Measurements from ENCODE around the gene DNPEP.

The DNPEP gene

GRCh38 chr2:219385958-219386520 lies 1.7 kb downstream of the DNPEP start:
- TF ChIP-seq CTCF (IDR thresholded peaks at IDR 0.05; ENCODE audit: low read depth, low read length, missing control alignments): no peak
- Histone ChIP-seq H3K36me3 (replicated peaks) (peaks cover 41% of the 10 kb centered on the region), H3K27me3 (replicated peaks) (no peaks in the 10 kb centered on the region), H3K27ac (no peak overlapping the region), H3K4me3 (ENCODE audit: low read depth, low read length) (no peak overlapping the region)
- in situ Hi-C loops (cut with HindIII; ENCODE audit: low pct_ligation_motif_present, low sequenced_read_pairs): no loop called here
- no peak for DNase-seq

- TF ChIP-seq CTCF (IDR thresholded peaks at IDR 0.05; ENCODE audit: low read depth, low read length, missing control alignments): no peak
- in situ Hi-C loops (cut with HindIII; ENCODE audit: low pct_ligation_motif_present, low sequenced_read_pairs): no loop called here
- peaks cover 41% of the 10 kb centered on the region for H3K36me3 ChIP-seq (replicated peaks)
These were observed 2.9 kb downstream of the DNPEP start for GRCh38 chr2:219384859-219385258.

GRCh38 chr2:219384083-219384713 lies 3.5 kb downstream of the DNPEP start:
- Histone ChIP-seq H3K36me3 (replicated peaks) (peaks cover 41% of the 10 kb centered on the region), H3K27me3 (replicated peaks) (no peaks in the 10 kb centered on the region), H3K27ac (no peak overlapping the region), H3K4me3 (ENCODE audit: low read depth, low read length) (no peak overlapping the region)
- DNase-seq: no peak
- in situ Hi-C loops (cut with HindIII; ENCODE audit: low pct_ligation_motif_present, low sequenced_read_pairs): no loop called here
- TF ChIP-seq CTCF (IDR thresholded peaks at IDR 0.05; ENCODE audit: low read depth, low read length, missing control alignments): no peak

More at GRCh38 chr2:219384859-219385258, 2.9 kb downstream of the DNPEP start:
- no peaks in the 10 kb centered on the region for H3K27me3 ChIP-seq (replicated peaks)
- no peak overlapping the region for H3K27ac ChIP-seq
- DNase-seq: no peak
- no peak overlapping the region for H3K4me3 ChIP-seq (ENCODE audit: low read depth, low read length)

GRCh38 chr2:219381448-219381847 lies 6.3 kb downstream of the DNPEP start:
- no peak for DNase-seq
- no peak overlapping the region for H3K4me3 ChIP-seq (ENCODE audit: low read depth, low read length)
- H3K36me3 ChIP-seq (replicated peaks): peaks cover 41% of the 10 kb centered on the region
- no peaks in the 10 kb centered on the region for H3K27me3 ChIP-seq (replicated peaks)
- H3K27ac ChIP-seq: no peak overlapping the region
- in situ Hi-C loops (cut with HindIII; ENCODE audit: low pct_ligation_motif_present, low sequenced_read_pairs): no loop called here
- no peak for TF ChIP-seq CTCF (IDR thresholded peaks at IDR 0.05; ENCODE audit: low read depth, low read length, missing control alignments)

- H3K27me3 ChIP-seq (replicated peaks): no peaks in the 10 kb centered on the region
- no peak overlapping the region for H3K27ac ChIP-seq
- no peak for DNase-seq
- no peak for TF ChIP-seq CTCF (IDR thresholded peaks at IDR 0.05; ENCODE audit: low read depth, low read length, missing control alignments)
- H3K4me3 ChIP-seq (ENCODE audit: low read depth, low read length): no peak overlapping the region
- in situ Hi-C loops (cut with HindIII; ENCODE audit: low pct_ligation_motif_present, low sequenced_read_pairs): no loop called here
- peaks cover 35% of the 10 kb centered on the region for H3K36me3 ChIP-seq (replicated peaks)
These were observed 6.8 kb downstream of the DNPEP start for GRCh38 chr2:219380926-219381325.
